ENCODE data around the gene MTA1. TPM values are rescaled to one million over a fixed set of nuclear protein-coding genes. Genes with fewer than 3 reads are reported as not detected.

The MTA1 gene
- polyA plus RNA-seq, 1 donor = 117 TPM

DNA sequence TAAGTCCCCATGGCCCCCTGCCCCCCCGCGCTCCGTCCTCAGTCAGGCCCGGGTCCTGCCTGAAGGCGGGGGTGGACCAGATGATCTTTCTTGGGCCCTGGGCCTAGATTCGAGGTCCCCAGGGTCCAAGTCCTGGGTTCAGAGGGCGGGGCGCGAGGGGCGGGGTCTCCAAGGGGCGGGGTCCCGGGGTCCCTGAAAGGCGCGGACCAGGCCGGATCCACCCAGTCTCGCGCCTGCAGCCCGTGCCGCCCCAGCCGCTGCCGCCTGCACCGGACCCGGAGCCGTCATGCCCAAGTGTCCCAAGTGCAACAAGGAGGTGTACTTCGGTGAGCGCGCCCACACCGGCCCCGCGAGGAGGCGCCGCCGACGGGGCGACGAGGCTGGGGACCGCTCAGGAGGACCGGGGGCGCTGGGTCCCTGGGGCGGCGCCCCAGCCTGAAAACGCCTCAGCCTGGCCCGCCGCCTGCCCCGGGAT, 67.4 kb downstream of the MTA1 start:
- no peak for DNase-seq

DNA sequence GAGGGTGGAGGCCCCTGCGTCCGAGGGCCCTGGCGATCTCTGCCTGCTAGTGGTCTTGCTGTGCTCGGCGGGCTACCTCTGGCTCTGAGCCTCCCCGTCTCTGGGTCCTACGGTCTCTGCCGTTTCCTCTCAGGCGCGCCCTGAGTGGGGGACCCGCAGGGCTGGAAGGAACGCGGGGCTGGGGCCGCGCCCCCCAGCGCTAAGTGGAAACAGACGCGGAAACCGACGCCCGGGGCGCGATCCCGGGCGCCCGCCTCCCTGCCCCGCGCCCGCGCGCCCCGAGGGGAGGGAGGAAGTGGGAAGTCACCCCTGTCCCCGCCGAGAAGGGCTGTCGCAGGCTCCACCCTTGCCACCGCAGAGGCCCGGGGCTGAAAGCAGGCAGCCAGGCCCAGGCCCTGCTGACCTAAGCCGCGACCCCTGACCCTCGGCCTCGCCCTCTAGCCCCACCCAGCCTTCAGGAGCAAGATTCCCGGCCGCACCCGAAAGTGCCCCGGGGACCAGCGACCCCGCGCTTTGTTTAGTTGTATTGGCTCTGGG, 67.9 kb downstream of the MTA1 start:
- DNase-seq = no peak

DNA sequence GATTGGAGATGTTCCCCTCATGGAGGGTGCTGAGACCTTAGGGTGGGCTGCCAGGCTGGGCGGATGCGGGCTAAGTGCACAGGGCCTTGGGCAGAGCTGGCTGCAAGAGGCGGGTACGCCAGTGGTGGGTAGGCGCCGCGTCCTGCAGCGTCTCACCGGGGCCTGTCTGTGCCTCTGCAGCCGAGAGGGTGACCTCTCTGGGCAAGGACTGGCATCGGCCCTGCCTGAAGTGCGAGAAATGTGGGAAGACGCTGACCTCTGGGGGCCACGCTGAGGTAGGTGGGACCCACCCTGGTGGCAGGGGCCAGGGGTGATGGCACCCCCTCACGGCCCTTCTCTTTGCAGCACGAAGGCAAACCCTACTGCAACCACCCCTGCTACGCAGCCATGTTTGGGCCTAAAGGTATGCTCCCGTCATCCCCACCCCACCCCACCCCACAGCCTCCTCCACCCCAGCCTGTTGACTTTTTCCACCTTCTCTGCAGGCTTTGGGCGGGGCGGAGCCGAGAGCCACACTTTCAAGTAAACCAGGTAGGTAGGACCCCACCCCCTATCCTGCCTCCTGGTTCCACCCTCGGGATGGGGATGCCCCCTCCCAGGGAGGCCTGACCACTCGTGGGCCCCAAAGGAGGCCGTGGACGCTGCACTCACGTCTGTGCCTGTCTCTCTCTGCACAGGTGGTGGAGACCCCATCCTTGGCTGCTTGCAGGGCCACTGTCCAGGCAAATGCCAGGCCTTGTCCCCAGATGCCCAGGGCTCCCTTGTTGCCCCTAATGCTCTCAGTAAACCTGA, 68.6 kb downstream of the MTA1 start:
- no peak for DNase-seq

DNA sequence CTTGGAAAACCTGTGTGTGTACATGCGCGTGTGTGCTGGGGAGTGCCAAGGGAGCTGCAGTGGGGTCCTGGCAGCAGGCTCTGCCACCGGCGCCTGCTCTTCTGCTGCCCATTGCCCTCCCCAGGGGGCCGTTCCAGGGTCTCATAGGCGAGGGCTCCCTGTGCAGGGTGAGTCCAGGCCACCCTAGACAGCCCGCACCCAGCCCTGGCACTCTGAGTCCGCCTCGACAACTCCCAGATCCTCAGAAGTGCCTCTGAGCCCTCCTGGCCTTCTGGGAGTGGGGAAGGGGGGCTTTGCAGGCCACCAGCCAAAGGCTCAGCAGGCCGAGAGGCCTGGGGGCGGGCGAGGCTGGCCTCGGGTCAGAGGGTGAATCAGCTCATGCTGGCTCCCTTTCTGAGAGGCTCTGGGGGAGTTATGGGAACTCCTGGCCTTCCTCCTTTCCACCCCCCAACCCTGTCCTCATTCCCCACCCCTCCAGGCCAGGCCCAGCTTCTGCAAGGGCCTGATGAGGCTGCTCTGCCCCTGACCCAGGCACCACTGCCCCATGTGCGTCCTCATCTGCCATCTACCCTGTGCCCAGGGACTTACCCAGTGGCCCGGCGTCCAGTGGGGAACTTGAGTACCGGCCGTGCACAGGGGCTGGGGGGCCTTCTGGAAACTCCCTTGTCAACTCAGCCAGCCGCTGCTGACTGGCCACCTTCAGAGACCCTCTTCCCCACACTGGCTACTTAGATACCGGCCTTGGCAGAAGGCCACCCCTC, 69.3 kb downstream of the MTA1 start:
- DNase-seq = no peak

DNA sequence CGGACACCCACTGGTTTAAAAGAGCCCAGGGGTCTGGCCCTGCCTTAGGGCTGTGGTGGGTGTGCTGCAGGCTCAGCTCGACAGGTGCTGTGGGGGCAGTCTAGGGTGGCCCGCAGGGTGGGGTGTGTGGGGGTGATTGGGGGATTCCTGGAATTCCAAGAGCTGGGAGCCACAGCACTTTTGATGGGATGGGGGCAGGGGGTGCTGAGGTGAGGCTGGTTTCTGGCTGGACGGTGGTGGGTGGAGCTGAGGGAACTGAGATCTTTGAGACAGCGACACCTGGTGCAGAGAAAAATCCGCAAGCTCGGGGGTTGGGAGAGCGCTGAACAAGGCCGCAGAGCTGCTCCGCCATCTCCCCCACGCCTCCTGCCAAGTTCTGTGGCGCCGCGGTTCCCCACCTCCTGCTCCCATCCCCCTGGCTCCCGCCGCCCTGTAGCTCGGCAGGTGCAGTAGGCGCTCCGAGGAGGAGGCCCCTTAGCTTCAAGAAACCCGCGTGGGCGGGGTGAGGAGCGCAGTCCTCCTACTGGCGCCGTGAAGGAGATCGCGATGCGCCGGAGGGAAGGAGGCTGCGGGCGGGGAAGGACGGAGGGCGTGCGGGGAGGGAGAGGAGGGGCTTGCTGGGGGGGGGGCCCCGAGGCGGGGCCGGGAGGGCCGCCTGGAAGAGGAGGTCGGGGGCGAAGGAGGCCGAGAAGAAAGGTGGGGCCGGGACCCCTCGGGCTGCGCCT, 70.1 kb downstream of the MTA1 start:
- DNase-seq = peak; percentile 92

DNA sequence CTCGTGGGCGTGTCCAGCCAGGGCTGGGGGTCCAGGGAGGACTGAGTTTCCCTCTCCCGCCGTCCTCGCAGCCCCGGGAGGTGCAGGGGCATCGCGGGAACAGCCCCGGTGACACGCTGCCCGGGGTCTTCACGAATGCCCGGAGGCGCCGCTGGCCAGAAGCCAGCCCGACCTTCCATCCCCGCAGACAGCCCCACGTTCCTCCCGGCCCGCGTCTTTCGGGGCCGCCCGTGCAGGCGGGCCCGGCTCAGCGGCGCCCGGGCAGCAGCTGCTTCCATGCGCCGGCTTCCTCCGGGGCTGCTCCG, 70.6 kb downstream of the MTA1 start:
- no peak for DNase-seq

DNA sequence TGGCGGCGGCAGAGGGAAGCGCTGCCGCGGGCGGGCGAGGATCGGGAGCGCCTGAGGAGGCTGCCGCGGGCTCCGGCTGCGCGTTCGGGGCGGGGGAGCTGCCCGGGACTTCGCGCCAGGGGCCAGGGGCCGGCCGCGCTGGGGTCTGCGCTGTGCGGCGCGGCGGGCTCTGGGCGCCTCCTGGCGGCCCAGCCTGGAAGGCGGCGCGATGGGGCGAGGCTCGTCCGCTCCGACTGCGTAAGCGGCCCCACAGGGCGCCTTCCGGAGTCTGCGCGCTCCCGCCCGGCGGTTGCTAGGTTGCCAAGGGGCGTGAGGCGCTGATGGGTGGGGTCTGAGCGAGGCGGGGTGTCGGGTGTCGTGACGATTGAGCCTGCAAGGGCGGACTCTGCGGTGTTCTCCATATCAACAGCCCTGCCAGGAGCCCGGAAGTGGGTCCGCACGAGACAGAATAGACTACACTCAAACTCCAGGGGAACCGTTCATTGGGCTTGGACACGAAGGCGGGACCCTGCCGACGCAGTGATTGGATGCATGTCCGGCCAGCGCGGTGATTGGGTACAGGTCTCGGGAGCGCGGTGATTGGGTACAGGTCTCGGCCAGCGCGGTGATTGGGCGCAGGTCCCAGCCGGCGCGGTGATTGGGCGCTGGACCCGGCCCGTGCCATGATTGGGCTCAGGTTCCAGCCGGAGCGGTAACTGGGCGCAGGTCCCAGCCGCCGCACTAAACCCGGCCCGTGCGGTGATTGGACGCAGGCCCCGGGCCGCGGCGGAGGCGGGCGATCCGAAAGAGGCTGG, 71.1 kb downstream of the MTA1 start, which contains the start of gene TEDC1:
TSS of gene TEDC1 (plus strand) at position 675 of the 794 bp plus-strand sequence. CDS start 130 bp downstream, outside the sequence.
- peak; percentile 100 for DNase-seq

DNA sequence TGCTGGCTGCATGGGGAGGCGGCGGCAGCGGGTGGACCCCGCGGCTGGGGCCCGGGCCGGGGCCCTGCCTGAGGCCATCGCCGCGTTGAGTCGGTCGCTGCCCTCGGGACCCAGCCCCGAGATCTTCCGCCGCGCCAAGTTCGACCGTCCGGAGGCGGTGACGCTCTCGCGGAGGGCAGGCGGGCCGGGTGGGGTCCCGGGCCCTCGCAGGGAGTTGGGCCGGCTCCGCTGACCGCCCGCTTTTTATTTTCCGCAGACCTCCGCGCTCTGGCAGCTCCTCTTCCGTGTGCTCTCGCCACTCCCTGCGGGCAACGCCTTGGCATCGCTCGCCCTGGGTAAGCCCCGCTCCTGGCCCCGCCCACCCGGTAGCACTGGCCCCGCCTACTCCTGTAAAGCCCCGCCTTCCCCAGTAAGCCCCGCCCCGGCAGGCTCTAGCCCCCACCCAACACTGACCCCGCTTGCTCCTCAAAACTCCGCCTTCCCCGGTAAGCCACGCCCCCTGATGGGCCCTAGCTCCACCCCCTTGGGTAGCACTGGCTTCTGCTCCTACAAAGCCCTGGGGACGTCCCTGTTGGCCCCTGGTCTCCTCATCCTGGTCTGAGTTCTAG, 71.8 kb downstream of the MTA1 start:
- DNase-seq = no peak

DNA sequence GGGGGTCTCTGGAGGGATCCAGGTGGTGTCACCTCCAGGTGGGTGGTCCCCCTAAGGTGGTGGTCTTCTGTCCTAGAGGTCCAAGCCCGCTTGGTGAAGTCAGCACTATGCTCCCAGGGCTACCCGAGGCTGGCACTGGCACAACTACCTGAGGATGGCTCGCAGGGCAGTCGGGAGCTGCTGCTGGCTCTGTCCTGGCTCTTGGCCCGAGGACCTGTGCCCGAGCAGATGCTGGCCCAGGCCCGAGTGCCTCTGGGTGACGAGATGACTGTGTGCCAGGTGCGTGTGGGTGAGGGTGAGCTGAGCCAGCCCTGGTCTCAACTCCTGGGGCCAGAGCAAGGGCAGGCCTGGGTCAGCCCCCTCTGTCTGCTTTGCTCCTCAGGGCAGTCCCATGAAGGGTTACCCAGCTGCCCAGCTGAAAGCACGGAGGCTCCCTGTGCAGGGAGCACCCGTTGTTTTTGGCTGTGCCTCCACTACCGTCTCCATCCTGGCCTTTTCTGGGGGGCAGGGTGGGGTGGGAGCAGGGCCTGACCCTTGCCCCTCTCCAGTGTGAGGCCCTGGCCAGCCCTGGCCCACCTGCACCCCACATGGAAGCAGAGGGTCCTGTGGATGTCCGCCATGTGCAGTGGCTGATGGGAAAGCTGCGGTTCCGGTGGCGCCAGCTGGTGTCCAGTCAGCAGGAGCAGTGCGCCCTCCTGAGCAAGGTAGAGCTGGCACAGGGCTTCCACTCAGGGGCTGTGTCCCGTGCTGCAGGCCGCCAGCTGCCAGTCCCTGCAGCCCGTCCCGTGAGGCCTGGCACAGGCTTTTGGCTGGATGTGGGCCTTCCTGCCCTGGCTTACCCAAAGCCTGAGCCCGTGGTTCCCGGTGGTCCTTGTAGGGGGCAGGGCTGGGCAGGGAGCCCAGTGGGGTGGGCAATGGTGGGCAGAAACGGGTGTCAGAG, 72.7 kb downstream of the MTA1 start:
- DNase-seq = no peak

DNA sequence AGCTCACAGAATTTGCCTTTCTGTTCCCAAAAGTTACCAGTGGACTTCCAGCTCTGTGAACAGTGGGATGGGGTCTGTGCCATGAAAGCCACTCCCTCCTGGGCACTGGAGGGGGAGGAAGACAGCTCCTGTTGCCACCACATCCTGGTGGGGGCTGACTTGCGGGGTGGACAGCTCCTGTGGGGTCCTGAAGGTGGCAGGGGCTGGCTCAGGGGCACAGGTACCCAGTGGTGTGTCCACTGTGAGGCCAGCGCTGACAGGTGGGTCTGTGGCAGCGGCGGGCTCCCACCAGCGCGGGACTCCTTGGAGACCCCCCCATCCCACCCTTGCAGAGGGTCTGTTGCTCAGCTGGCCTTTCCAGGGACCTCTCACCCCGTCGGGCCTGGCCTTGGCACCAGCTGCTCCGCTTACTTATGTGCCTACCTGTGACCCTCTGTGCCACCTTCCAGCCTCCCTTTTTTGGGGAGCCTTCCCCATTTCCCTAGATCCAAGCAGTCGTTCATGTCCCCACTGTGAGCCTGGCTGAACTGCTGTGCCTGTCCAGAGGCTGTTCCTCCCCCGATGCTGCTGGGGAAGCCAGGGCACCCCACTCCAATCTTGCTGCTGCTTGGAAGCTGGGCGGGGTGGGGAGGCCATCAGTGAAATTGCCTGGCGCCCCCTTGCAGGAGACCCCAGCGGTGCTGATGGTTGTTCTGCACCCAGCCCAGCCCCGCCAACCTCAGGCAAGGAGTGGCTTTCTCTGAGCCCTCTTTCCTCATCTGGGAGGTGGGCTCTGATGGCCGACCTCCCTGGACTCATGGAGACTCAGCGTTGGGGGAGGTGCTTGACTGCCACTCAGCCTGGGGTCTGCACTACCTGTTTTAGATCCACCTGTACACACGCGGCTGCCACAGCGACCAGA, 73.6 kb downstream of the MTA1 start:
- DNase-seq = no peak

DNA sequence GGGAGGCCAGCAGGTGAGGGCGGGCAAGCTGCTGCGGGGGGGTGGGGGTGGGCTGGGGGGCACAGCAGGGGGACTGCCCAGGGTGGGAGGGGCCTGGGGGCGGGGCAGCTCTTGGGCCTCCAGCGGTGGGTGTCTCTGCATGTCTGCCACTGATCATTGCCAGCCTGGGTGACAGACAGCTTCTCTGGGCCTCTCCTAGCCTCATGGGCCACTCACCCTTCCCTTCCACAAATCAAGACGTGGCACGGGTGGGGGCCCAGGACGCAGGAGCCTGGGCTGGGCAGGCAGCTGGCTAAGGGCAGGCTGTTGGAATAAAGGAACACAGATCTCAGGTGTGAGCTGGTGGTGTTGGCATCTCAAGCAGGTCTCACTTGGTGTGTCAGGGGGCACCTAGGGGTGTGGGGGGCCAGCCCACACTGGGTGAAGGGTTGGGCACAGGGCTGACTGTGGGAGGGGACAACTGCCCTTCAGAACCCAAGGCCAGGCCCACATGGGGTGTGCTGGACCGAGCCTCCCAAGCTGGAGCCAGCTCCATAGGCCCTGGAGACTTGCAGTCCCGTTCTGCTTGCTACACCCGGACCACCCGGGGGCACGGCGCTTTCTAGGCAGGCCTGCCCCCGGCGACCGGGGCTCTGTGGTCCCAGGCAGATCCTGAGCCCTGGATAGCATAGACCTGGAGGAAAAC, 74.4 kb downstream of the MTA1 start:
- no peak for DNase-seq

DNA sequence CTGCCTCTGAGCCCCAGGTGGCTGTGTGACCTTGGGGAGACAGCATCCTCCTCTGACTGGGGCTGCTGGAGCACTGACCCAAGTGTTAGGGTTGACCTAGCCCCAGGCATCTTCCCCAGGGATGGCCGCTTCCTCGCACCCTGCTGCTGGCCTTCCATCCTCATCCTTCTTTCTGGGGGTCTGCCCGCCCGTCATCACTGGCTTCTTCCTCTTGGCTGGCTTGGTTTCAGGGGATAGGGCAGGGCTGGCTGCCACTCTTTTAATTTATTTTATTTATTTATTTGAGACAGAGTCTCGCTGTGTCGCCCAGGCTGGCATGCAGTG, 74.9 kb downstream of the MTA1 start:
- DNase-seq = no peak

DNA sequence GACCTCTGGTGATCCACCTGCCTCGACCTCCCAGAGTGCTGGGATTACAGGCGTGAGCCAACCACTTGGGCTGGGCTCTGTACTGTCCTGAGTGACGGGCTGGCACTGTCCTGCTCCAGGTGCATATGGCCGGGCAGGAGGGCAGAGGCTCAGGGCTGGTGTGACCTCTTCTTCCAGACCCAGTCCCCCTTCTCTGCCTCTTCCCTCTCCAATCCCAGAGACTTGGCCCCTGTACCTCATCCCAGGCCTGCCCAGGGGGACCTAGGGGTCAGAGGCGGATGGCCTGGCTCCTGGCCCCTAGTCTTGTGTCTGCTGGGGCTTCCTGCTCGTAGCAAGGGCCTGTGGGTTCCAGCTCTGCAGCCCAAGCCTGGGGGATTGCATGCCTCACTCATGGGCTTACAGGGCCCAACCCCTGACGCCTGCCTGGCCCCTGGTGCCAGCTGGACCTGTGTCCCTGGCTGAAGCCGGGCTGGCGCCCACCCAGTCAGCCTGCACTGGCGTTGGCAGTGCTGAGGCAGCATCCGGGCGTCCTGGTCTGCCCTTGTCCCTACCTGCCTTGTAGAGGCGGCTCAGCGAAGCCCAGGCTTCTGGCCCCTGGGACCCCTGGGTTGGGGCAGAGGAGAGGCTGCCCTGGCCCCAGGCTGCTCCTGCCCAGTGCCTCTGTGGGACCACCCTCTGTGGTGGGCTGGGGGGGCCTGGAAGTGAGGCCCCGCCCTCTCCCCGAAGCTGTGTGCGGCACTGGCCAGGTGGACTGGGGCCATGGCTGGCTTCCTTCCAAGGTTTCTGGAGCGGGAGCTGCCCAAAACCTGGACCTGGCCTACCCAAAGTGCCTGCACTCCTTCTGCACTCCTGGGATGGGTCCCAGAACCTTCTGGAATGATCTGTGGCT, 75.7 kb downstream of the MTA1 start:
- DNase-seq = no peak

DNA sequence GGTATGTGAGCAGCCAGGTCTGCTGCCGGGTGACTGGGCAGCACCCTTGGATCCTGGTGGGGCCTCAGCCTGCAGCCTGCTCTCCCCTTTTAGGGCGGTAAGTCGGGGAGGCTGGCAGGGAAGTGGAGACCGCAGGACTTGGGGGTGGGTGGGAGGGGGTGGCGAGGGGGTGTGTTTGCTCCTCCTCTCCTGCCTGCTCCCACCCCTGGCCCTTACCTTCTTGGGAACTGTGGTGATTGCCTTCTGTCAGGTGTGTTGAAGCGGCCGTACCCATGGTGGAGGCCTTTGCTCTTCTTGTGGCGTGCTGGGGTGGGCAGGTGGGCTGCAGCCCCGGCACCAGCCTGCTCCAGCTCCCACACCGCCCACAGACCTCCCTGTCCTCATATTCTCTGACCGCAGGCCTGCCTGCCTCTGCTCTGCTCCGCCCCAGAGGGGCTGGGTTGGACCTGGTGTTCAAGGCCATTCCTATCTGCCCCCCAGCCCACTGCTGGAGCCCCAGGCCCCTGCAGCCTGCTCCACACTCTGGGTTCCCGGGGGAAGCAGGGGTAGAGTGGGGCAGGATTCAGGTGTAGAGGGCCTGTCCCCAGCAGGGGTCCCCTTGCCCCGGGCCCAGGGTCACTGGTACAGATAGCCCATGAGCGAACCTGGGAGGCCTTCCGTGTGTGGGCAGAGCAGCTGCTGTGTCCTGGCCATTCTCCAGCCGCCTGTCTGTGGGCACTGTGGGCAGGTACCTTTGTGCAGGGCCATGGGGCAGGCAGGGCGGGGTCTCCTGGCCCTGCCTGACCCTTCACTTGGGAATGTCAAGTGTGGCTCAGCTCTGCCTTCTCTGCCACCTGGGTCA, 76.6 kb downstream of the MTA1 start:
- DNase-seq = no peak

DNA sequence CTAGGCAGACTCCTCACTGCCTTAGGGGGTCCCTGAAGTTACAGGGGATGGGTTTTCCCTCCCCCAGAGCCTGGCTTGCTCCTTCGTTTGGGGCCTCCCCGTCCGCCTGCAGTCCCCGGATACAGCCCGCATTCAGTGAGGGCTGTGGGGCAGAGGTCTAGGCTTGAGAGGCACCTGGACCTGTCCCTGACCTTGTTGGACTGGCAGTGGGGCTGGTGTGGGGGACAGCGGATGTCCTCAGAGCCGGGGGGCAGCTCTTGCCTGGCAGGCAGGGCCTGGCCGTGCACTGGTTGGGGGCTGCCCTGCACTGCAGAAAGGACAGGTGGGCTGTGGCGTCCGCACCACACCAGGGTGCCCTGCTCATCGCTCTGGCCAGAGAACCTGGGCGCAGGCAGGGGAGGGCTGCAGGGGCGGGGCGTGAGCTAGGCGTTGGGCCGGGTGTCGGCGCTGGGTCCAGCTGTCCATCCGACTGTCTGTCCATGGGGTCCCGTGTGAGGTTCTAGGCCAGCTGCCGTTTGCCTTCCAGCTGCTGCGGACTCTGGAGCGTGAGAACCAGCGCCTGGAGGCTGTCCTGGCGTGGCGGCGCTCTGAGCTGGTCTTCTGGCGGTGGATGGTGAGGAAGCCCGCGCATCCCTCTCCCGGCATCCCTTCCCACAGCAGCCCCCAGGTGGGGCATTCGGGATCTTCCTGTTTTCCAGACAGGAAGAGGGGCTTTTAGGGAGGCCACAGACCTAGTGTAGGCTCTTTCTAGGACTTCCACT, 77.4 kb downstream of the MTA1 start:
- no peak for DNase-seq
